ENCODE data around the gene TCP11. TPM values are rescaled to one million over a fixed set of nuclear protein-coding genes. Genes with fewer than 3 reads are reported as not detected.

The TCP11 gene
- total RNA-seq, 1 experiment from 2014 or later: not detected

GRCh38 chr6:35083507-35083906 lies 57.6 kb downstream of the TCP11 start:
- H4K8ac ChIP-seq (replicated peaks; ENCODE audit: insufficient read length, low read depth, low read length): no peak overlapping the region
- H3K18ac ChIP-seq (ENCODE audit: insufficient read length, low read depth, low read length): no peak overlapping the region
- no peak overlapping the region for H4K91ac ChIP-seq (ENCODE audit: insufficient read length, low read depth, low read length)
- Mint-ChIP-seq H3K27me3 (ENCODE audit: low read depth) (no peaks in the 10 kb centered on the region), H3K9me3 (no peaks in the 10 kb centered on the region; a peak in 1 of 5 replicates), H3K27ac (peak overlapping the region in 1 of 3 experiments; percentile 39; a peak in 1 of 7 replicates), H3K36me3 (ENCODE audit: insufficient read depth in 1 of 3, low read depth in 3 of 3) (peaks cover 19 to 68% (median 62%) of the 10 kb centered on the region in 3 experiments; a peak in 6 of 7 replicates), H3K4me1 (peaks cover 14 to 17% of the 10 kb centered on the region in 2 experiments), H3K4me3 (no peak overlapping the region)
- no peak overlapping the region for H2BK120ac ChIP-seq (ENCODE audit: low read depth, low read length, poor library complexity, severe bottlenecking)
- H3K14ac ChIP-seq (ENCODE audit: insufficient read depth, low read length): no peak overlapping the region
- H3K4me2 ChIP-seq (ENCODE audit: insufficient read depth, insufficient read length, low read length): no peak overlapping the region
- no peak for TF ChIP-seq CTCF (conservative IDR thresholded peaks at IDR 0.05)
- no peak overlapping the region for H2AK5ac ChIP-seq (ENCODE audit: insufficient read length, low read length)
- H2BK20ac ChIP-seq (ENCODE audit: low read depth, low read length, poor library complexity, severe bottlenecking): no peak overlapping the region
- H3K79me1 ChIP-seq (ENCODE audit: insufficient read depth, low read depth, low read length, poor library complexity, severe bottlenecking): no peaks in the 10 kb centered on the region
- H2BK15ac ChIP-seq (ENCODE audit: low read depth, low read length): no peak overlapping the region
- no peak overlapping the region for H2BK12ac ChIP-seq (ENCODE audit: insufficient read length, low read depth, low read length)
- no peak overlapping the region for H3K27ac ChIP-seq (ENCODE audit: insufficient read length, low read depth, low read length)
- no peak overlapping the region for H2BK5ac ChIP-seq (ENCODE audit: insufficient read length, low read length)
- DNase-seq: no peak
- no peak overlapping the region for H3K9ac ChIP-seq (ENCODE audit: extremely low read depth, insufficient read length, low read length)
- H3T11ph ChIP-seq (ENCODE audit: low read length): no peak overlapping the region
- no CpG with 5 or more reads among the region's 9 CpGs for WGBS (ENCODE audit: extremely low coverage, insufficient read length, low lambda C conversion rate)
- no peaks in the 10 kb centered on the region for H3K27me3 ChIP-seq (ENCODE audit: insufficient read depth, low read length)
- no peaks in the 10 kb centered on the region for H4K20me1 ChIP-seq (ENCODE audit: control insufficient read depth, insufficient read depth, insufficient read length)
- H3K79me2 ChIP-seq (ENCODE audit: insufficient read depth, low read length): no peaks in the 10 kb centered on the region
- H3K23me2 ChIP-seq (ENCODE audit: insufficient read length, low read depth, low read length, poor library complexity, severe bottlenecking): no peaks in the 10 kb centered on the region
- H3K9me3 ChIP-seq (ENCODE audit: control insufficient read depth, low read depth, low read length): no peaks in the 10 kb centered on the region
- no peak overlapping the region for H3K56ac ChIP-seq (ENCODE audit: insufficient read length, low read depth, low read length)
- H3K23ac ChIP-seq (ENCODE audit: insufficient read length, low read depth, low read length): no peak overlapping the region
- no peak overlapping the region for H3K4ac ChIP-seq (ENCODE audit: low read depth, low read length)
- no peaks in the 10 kb centered on the region for H3K4me1 ChIP-seq (ENCODE audit: insufficient read depth, low read length)
- H4K5ac ChIP-seq (ENCODE audit: insufficient read length, low read depth, low read length): no peak overlapping the region
- H2AFZ ChIP-seq (ENCODE audit: low read length): no peak overlapping the region
